WERI-Rb-1 (cell line): Measurements from ENCODE around the gene B3GLCT.

ENCODE experiments used
- DNase-seq: peaks from one replicate; pipeline ENCODE4 v3.0.0-alpha.2; 2020
- H3K27ac ChIP-seq: fragments of 250-450 bp; sonication (Bioruptor Pico); 2 replicates; pipeline ENCODE4 v1.5.1; 2020; ENCODE audit warnings: mild to moderate bottlenecking, moderate library complexity
- H3K27me3 ChIP-seq: fragments of 250-450 bp; sonication (Bioruptor Pico); 2 replicates; pipeline ENCODE4 v1.5.1; 2021; ENCODE audit warnings: mild to moderate bottlenecking, low read depth, moderate library complexity; ENCODE audit not compliant: insufficient read depth, severe bottlenecking
- H3K36me3 ChIP-seq: fragments of 250-450 bp; sonication (Bioruptor Pico); 2 replicates; pipeline ENCODE4 v1.5.1; 2020; ENCODE audit warnings: mild to moderate bottlenecking, moderate library complexity
- H3K4me3 ChIP-seq: 2 replicates; pipeline ENCODE4 v1.5.1; 2011; ENCODE audit warnings: low read depth, mild to moderate bottlenecking, control low read depth, low read length
- H3K9me3 ChIP-seq: fragments of 250-450 bp; sonication (Bioruptor Pico); 2 replicates; pipeline ENCODE4 v1.5.1; 2021; ENCODE audit warnings: mild to moderate bottlenecking, moderate library complexity; ENCODE audit not compliant: severe bottlenecking
- TF ChIP-seq, protein P1 (sequence below): IDR thresholded peaks from 2 replicates; pipeline ENCODE4 v1.5.1; 2011; ENCODE audit warnings: low read depth, mild to moderate bottlenecking, control low read depth, inconsistent platforms, low read length

The B3GLCT gene

DNA sequence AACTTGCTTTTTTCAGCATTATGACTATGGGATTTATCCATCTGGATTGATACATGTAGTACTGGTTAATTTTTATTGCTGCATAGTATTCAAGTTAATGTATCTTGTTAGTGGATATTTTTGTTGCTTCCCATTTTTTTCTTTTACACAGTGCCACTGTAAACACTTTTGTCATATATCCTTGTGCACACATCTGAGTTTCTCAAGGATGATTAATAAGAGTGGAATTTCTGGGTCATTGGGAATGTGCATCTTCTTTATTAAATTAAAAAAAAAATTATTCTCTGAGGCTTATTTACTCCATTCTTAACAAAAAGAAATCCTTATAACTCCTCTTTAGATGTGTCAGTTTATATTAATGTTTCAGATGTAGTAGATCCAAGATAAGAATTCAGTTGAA is 27.3 kb downstream of the B3GLCT start:
- TF ChIP-seq, protein P1, sequence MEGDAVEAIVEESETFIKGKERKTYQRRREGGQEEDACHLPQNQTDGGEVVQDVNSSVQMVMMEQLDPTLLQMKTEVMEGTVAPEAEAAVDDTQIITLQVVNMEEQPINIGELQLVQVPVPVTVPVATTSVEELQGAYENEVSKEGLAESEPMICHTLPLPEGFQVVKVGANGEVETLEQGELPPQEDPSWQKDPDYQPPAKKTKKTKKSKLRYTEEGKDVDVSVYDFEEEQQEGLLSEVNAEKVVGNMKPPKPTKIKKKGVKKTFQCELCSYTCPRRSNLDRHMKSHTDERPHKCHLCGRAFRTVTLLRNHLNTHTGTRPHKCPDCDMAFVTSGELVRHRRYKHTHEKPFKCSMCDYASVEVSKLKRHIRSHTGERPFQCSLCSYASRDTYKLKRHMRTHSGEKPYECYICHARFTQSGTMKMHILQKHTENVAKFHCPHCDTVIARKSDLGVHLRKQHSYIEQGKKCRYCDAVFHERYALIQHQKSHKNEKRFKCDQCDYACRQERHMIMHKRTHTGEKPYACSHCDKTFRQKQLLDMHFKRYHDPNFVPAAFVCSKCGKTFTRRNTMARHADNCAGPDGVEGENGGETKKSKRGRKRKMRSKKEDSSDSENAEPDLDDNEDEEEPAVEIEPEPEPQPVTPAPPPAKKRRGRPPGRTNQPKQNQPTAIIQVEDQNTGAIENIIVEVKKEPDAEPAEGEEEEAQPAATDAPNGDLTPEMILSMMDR, result no peak
- no peak for DNase-seq
- Histone ChIP-seq H3K9me3 (no peaks in the 10 kb centered on the region), H3K27ac (no peak overlapping the region), H3K36me3 (no peaks in the 10 kb centered on the region), H3K4me3 (no peak overlapping the region), H3K27me3 (no peaks in the 10 kb centered on the region)

DNA sequence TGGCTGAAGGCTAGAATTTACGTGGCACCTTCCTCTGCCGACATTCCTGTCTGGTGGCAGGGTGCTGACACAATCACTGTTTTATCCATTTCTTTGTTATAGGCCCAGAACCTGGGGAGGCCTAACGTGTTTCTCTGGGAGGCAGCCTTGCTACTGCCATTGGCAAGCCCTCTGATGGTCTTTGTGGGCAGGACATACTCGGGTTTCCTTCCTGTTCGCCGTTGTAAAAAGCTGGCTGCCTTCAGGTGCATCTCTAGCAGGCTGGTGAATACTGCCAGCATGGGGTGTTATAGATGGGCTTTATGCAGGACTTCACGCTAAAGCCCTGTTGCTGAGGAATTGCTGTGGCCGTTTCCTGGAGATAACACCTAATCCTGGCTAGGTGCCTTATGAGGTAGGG is 28.1 kb downstream of the B3GLCT start:
- Histone ChIP-seq H3K4me3 (no peak overlapping the region), H3K27me3 (no peaks in the 10 kb centered on the region), H3K27ac (no peak overlapping the region), H3K9me3 (no peaks in the 10 kb centered on the region), H3K36me3 (no peaks in the 10 kb centered on the region)
- TF ChIP-seq, protein P1, result no peak
- DNase-seq, result peak; percentile 33

DNA sequence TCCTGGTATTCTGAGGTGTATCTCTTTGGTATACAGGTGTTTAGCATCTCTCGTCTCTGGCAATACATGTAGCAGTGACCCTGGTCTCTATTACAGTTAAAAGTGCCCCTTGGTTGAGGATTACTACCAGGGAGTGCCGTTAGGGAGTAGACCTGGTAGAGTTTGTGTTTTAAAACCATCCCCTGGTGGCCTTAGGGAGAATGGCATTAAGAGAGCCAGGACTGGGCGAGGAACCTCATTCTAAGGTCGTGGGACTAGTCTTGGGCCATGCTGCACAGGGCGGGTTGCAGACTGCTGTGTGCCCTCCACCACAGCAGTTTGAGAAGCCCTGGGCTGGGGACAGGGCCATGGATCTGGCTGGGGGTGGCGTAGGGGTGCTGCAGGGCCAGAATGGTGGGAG is 35.0 kb downstream of the B3GLCT start:
- Histone ChIP-seq H3K27me3 (no peaks in the 10 kb centered on the region), H3K4me3 (no peak overlapping the region), H3K9me3 (no peaks in the 10 kb centered on the region), H3K36me3 (no peaks in the 10 kb centered on the region), H3K27ac (no peak overlapping the region)
- TF ChIP-seq, protein P1, result peak; percentile 30; the same call in 1 of the 2 replicates
- DNase-seq, result no peak

DNA sequence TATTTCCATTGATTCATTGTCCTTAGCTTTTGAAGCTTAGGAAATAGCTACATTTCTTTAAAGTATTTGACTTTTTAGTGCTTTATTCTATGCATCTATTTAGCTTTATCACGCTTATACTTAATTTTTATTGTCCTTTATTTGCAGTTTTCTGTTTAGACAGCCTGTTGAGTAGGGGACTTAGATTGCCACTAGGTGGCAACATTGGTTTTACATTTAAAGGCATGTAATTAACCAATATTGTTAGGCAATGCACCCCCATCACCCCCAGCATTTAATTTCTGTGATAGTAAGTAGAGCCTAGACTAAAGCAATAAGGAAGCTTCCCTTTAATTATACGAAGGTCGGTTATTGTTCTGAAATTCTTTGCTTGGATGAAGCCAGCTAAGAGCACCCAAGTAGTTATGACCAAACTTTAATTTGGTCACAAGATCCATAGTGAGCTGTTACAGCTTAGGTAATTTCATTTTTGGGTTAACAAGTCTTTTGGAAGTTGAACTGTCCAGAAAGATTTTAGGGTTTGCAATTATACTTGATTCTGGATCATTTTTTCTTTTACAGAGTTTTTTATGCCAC is 36.5 kb downstream of the B3GLCT start:
- TF ChIP-seq, protein P1, result 0 out of 2 replicates have a peak, but pooled peaks have one; percentile 11
- H3K27me3 ChIP-seq, result no peaks in the 10 kb centered on the region
- no peak overlapping the region for H3K4me3 ChIP-seq
- DNase-seq, result no peak
- H3K36me3 ChIP-seq, result no peaks in the 10 kb centered on the region
- no peaks in the 10 kb centered on the region for H3K9me3 ChIP-seq
- no peak overlapping the region for H3K27ac ChIP-seq

GRCh38 chr13:31240921-31241320 is 41.1 kb downstream of the B3GLCT start:
- TF ChIP-seq, protein P1, result no peak
- Histone ChIP-seq H3K27me3 (no peaks in the 10 kb centered on the region), H3K4me3 (no peak overlapping the region), H3K27ac (no peak overlapping the region), H3K9me3 (no peaks in the 10 kb centered on the region), H3K36me3 (no peaks in the 10 kb centered on the region)
- DNase-seq, result no peak

DNA sequence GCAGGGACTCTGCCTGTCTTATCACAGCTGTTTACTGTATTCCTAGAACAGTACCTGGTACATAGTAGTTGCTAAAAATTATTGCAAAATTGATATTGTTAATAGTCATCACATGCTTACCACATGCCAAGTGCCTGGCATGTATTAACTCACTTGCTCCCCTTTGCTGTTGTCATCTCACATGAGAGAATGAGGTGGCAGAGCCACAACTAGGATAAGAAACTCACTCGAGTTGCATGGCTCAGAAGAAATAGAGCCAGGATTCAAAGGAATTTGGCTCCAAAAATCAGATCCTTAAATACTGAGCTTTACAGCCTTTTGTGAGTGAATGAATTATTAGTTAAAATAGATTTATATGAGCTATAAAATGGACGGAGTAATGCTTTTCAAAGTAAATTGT is 42.6 kb downstream of the B3GLCT start:
- TF ChIP-seq, protein P1, result no peak
- no peaks in the 10 kb centered on the region for H3K27me3 ChIP-seq
- DNase-seq, result no peak
- H3K4me3 ChIP-seq, result no peak overlapping the region
- no peaks in the 10 kb centered on the region for H3K36me3 ChIP-seq
- no peaks in the 10 kb centered on the region for H3K9me3 ChIP-seq
- H3K27ac ChIP-seq, result no peak overlapping the region
